GM13977 (cell line): Measurements from ENCODE around the gene QRICH1.

Experiments
- DNase-seq: peaks from one replicate; pipeline ENCODE4 v3.0.0; 2012; ENCODE audit warnings: low spot score
- CTCF ChIP-seq: IDR thresholded peaks from 2 replicates; pipeline ENCODE4 v1.5.1; 2012; ENCODE audit warnings: mild to moderate bottlenecking, control low read depth; ENCODE audit not compliant: insufficient read depth; ENCODE audit errors: extremely low read depth, missing control alignments
- in situ Hi-C: fragments of 300-500 bp; cut with MboI; formaldehyde crosslinking; loops from one replicate; pipeline ENCODE4 v1.12.0; 2022; ENCODE audit warnings: low sequenced_read_pairs, low pct_unique_long_range_greater_than_20kb, mixed read lengths, inconsistent platforms; ENCODE audit not compliant: unreplicated experiment

QRICH1 gene

GRCh38 chr3:49004352-49005302 is 89.2 kb downstream of the QRICH1 start:
- no peak for DNase-seq
- no peak for TF ChIP-seq CTCF
- in situ Hi-C loops = no loop called here

- in situ Hi-C loops = no loop called here
- no peak for DNase-seq
- TF ChIP-seq CTCF = no peak
These were observed 92.7 kb downstream of the QRICH1 start for GRCh38 chr3:49001155-49001554.

- DNase-seq = no peak
- in situ Hi-C loops = no loop called here
- no peak for TF ChIP-seq CTCF
These were observed 94.6 kb downstream of the QRICH1 start for GRCh38 chr3:48999085-48999858.

GRCh38 chr3:48997714-48998637 is 95.9 kb downstream of the QRICH1 start:
- TF ChIP-seq CTCF = no peak
- DNase-seq = no peak
- in situ Hi-C loops = no loop called here

- in situ Hi-C loops = no loop called here
- no peak for TF ChIP-seq CTCF
- DNase-seq = no peak
These were observed 96.7 kb downstream of the QRICH1 start for GRCh38 chr3:48997102-48997635.
